GM12801 (cell line): Measurements from ENCODE around the gene URB1.

ENCODE experiments used
- TF ChIP-seq, protein P1 (sequence below): IDR thresholded peaks from one replicate; pipeline ENCODE4 v1.5.1; 2011; ENCODE audit warnings: control low read depth; ENCODE audit not compliant: insufficient read length; ENCODE audit errors: extremely low read depth

The URB1 gene

DNA sequence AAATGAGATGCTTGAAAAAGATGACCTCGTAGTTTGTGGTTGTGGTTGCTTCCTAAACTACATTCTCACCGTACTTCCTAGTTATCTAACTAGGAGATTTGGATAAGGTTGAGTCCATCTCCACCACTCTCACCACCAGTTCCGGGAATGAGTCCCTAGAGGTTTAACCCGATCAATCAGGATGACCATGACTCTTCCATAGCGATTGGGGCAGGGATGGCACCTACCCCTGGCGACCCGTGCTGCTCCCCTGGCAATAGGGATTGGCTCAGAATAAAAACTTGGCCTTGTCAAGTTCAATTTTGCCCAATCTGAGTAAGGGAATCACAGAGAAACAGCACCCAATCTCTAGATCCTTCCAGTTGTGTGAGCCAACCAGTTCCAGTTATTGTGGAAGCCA lies 111.3 kb downstream of the URB1 start:
- TF ChIP-seq, protein P1, sequence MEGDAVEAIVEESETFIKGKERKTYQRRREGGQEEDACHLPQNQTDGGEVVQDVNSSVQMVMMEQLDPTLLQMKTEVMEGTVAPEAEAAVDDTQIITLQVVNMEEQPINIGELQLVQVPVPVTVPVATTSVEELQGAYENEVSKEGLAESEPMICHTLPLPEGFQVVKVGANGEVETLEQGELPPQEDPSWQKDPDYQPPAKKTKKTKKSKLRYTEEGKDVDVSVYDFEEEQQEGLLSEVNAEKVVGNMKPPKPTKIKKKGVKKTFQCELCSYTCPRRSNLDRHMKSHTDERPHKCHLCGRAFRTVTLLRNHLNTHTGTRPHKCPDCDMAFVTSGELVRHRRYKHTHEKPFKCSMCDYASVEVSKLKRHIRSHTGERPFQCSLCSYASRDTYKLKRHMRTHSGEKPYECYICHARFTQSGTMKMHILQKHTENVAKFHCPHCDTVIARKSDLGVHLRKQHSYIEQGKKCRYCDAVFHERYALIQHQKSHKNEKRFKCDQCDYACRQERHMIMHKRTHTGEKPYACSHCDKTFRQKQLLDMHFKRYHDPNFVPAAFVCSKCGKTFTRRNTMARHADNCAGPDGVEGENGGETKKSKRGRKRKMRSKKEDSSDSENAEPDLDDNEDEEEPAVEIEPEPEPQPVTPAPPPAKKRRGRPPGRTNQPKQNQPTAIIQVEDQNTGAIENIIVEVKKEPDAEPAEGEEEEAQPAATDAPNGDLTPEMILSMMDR, result no peak

DNA sequence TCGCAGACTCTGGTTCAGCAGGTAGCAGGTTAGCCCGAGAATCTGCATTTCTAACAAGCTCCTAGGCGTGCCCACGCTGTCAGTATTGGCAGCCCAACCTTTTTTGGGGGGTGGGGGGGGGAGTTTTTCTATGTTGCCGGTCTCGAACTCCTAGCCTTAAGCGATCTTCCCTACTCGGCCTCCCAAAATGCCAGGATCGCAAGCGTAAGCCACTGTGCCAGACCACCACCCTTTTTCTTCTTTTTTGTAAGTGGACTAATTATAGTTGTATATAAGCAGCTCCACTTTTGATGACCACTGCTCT lies 113.5 kb downstream of the URB1 start:
- TF ChIP-seq, protein P1, result no peak

DNA sequence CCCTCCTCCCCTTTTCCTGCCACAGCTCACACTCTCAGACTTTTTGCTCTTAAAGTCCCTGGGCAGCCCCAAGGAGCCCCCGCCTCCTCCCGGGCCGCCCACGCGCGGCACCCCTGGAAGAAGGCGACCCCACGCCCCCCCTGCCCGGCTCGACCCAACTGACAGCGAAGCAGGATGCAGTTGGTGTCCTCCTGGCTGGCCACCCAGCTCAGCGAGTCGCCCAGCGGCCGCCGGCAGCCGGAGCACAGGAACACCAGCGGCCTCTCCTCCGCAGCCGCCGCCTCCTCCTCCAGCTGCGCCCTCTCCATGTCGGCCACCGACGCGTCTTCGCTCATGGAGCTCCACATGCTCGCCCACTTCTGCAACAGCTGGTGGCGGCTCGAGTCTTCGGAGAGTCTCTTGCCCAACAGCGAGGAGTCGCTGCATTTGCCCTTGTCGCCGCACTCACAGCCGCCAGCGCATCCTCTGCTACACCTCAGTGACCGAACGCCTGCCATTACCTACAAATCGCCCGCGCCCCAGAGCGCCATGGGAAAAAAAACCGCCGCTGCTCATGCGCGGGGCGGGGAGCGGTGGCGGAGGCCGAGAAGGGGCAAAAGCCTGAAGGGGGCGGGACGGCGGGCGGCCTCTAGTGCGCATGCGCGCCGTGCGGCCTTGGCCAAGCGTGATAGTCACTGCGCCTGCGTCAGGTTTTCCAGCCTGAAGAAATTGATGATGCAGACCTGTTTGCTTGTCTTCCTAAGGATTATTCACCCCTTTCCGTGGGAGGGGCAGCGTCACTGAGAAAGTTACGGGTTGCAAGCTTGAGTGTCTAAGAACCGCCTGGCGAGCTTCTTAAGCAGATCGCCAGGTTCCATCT lies 114.1 kb downstream of the URB1 start, which contains the start of gene MIS18A:
Gene MIS18A (minus strand): TSS at position 532 of the 859 bp plus-strand sequence. CDS start 35 bp downstream, at position 497.
- TF ChIP-seq, protein P1, result no peak

DNA sequence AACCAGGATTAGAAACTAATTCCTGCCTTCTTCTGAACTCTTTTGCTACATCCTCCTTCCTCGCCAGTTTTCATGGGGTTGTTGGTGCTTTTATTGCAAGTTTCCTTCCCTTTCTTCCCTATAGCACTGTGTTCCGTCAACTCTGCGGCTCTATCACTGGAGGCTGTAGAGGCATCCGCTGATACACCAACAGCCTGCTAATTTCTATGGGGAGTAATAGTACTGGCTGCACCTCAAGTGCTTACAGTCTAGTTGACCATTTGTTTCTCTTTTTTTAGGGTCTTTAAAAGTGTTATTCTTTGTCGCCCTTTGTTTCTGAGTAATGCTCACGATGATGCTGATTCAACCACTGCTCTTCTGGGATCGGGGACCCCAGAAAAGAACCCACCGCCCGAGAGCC lies 114.7 kb downstream of the URB1 start:
- TF ChIP-seq, protein P1, result no peak

DNA sequence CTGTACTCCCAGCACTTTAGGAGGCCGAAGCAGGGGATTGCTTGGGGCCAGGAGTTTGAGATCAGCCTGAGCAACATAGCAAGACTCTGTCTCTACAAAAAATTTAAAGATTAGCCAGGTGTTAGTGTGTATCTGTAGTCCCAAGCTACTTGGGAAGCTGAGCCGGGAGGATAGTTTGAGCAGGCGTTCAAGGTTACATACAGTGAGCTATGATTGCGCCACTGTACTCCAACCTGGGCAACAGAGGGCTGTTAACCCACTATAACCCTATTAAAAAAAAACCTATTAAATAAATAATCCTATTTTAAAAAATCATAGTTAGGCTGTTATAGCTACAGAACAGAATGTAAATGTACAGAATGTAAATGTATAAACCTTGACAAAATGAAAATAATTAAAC lies 116.1 kb downstream of the URB1 start:
- TF ChIP-seq, protein P1, result no peak

DNA sequence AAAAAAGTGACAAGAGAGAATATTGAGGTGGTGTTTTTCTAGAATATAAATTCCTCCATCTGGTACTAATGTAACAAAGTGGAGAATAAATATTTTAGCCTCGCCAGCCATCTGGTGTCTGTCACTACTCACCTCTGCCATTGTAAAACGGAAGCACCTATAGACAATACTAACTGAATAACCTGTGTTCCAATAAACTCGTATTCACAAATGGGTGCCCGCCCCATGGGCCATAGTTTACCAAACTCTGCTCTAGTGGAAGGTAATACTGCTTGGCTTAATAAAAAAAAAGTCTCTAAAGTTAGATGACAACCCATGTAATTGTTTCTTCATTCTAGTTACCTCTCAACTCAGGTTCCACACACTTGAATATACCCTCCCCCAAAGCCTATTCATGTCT lies 122.1 kb downstream of the URB1 start:
- TF ChIP-seq, protein P1, result no peak

DNA sequence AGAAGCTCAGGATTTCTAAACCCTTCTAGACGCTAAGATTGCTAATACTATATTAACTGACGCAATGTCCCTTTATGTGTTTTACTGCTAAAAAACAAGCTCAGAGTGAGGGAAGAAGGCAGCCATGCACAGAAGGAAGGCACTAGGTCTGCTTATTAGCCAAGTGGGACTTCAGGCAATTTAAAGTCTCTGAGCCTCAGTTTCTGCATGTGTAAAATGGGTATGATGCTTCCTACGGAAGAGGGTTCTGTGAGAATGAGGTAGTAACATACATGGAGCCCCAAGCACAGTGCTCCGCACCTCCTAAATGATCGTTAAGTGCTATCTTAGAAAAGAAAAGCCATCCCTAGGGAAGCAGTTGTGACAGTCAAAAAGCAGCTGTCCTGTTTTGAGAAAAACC lies 130.9 kb downstream of the URB1 start:
- TF ChIP-seq, protein P1, result no peak
